Stimulated activated CD8-positive, alpha-beta memory T cell treated with anti-CD3 and anti-CD28 coated beads, Interleukin-12 subunit alpha, Interleukin-12 subunit beta, amount 100 ng/mL, for 24 hours (primary cell): ENCODE results near the gene TP53.
A peak's percentile ranks its signal among the peaks of the same experiment; 100 is the strongest.
"Not testable (repeated sequence)": the region's sequence is repeated elsewhere in the genome, so short reads cannot be mapped to it uniquely, and the experiment has no call there.

ENCODE experiments used
- DNase-seq: peaks from one replicate; pipeline ENCODE4 v3.0.0-alpha.2; 2020; ENCODE audit errors: extremely low read depth

The TP53 gene

GRCh38 chr17:7674934-7675333, 12.4 kb downstream of the TP53 start:
- no peak for DNase-seq

GRCh38 chr17:7673239-7673638, 14.1 kb downstream of the TP53 start:
- no peak for DNase-seq

GRCh38 chr17:7668482-7668881, 18.8 kb downstream of the TP53 start:
- no peak for DNase-seq

- no peak for DNase-seq
Measured at GRCh38 chr17:7667656-7668406, 19.5 kb downstream of the TP53 start.

GRCh38 chr17:7656958-7657609, 30.2 kb downstream of the TP53 start:
- DNase-seq, result no peak

GRCh38 chr17:7655541-7655840, 31.8 kb downstream of the TP53 start:
- DNase-seq, result no peak

GRCh38 chr17:7654832-7655540, 32.3 kb downstream of the TP53 start:
- DNase-seq, result no peak

- DNase-seq, result no peak
Measured at GRCh38 chr17:7652388-7653356, 34.6 kb downstream of the TP53 start.

GRCh38 chr17:7651665-7652387, 35.5 kb downstream of the TP53 start:
- no peak for DNase-seq

- no peak for DNase-seq
Measured at GRCh38 chr17:7651097-7651664, 36.1 kb downstream of the TP53 start.

- DNase-seq, result peak; percentile 39
Measured at GRCh38 chr17:7650509-7651096, 36.7 kb downstream of the TP53 start, which contains the start of gene ATP1B2. Gene ATP1B2, plus strand, starts transcription at chr17:7650926. Its CDS starts 593 bp downstream, at chr17:7651519.

GRCh38 chr17:7647018-7647417, 40.3 kb downstream of the TP53 start:
- DNase-seq, result no peak

- no peak for DNase-seq
Measured at GRCh38 chr17:7646457-7646856, 40.8 kb downstream of the TP53 start.

- DNase-seq, result no peak
Measured at GRCh38 chr17:7644775-7645174, 42.5 kb downstream of the TP53 start.

- not testable (repeated sequence) for DNase-seq
Measured at GRCh38 chr17:7641635-7642034, 45.7 kb downstream of the TP53 start.

- DNase-seq, result no peak
Measured at GRCh38 chr17:7640783-7641182, 46.5 kb downstream of the TP53 start.

GRCh38 chr17:7636163-7636562, 51.1 kb downstream of the TP53 start:
- no peak for DNase-seq

GRCh38 chr17:7634384-7634783, 52.9 kb downstream of the TP53 start:
- DNase-seq, result no peak

- no peak for DNase-seq
Measured at GRCh38 chr17:7633093-7633492, 54.2 kb downstream of the TP53 start.

- no peak for DNase-seq
Measured at GRCh38 chr17:7632492-7632894, 54.8 kb downstream of the TP53 start.
